Breast epithelium (tissue), 4 donors: ENCODE results near the gene BCL2. TPM values are rescaled to one million over a fixed set of nuclear protein-coding genes. Genes with fewer than 3 reads are reported as not detected.

ENCODE experiments used
- DNase-seq, 2 donors: peaks; one replicate each; pipeline ENCODE4 v3.0.0-alpha.2; 2019; ENCODE audit warnings: low spot score in 2 of 2
- H3K27ac ChIP-seq, 2 donors: fragments of 200-600 bp; sonication (generic) in 1 of 2; one replicate each; pipeline ENCODE4 v1.5.1; 2016 to 2019; ENCODE audit warnings: mild to moderate bottlenecking in 1 of 2
- H3K27me3 ChIP-seq, 2 donors: fragments of 200-600 bp; sonication (generic) in 1 of 2; one replicate each; pipeline versions ENCODE4 v1.5.1 to v1.6.0; 2017 to 2019; ENCODE audit warnings: control low read depth in 1 of 2, mild to moderate bottlenecking in 1 of 2
- H3K36me3 ChIP-seq: fragments of 200-600 bp; one replicate; pipeline ENCODE4 v1.5.1; 2019
- H3K4me1 ChIP-seq, 2 donors: fragments of 200-600 bp; sonication (generic); one replicate each; pipeline ENCODE4 v1.5.1; 2016 to 2019; ENCODE audit warnings: control low read depth in 1 of 2
- H3K4me3 ChIP-seq, 3 donors: fragments of 200-600 bp; sonication (generic); 1 replicate in 2 of 3; 2 replicates in 1 of 3; pipeline ENCODE4 v1.5.1; 2016 to 2019; ENCODE audit warnings: mild to moderate bottlenecking in 3 of 3, moderate library complexity in 2 of 3
- H3K9me3 ChIP-seq, 2 donors: fragments of 200-600 bp; sonication (generic) in 1 of 2; one replicate each; pipeline ENCODE4 v1.5.1; 2016 to 2019; ENCODE audit warnings: control low read depth in 1 of 2
- POLR2A ChIP-seq: fragments of 450-650 bp; IDR thresholded peaks from one replicate; pipeline ENCODE4 v1.6.1; 2016; ENCODE audit warnings: antibody characterized with exemption, mild to moderate bottlenecking, moderate library complexity
- POLR2AphosphoS5 ChIP-seq, 3 donors: sonication (generic); formaldehyde crosslinking; IDR thresholded peaks; one replicate each; pipeline ENCODE4 v1.6.1; 2017; ENCODE audit warnings: antibody characterized with exemption in 3 of 3
- intact Hi-C: fragments of 100-400 bp; cut with DNase I; formaldehyde crosslinking; loops from one replicate; pipeline ENCODE4 v1.15.1; 2023; ENCODE audit warnings: low total_unique reads
- total RNA-seq, 3 donors: library from RNA; depleted of rRNA; stranded (reverse); fragments of >200 nt; gene quantifications; one replicate each; pipeline ENCODE4 v1.1.0, GENCODE V29; 2016
- TF ChIP-seq, protein P1 (sequence below), 3 donors: fragments of 450-650 bp; IDR thresholded peaks; one replicate each; pipeline ENCODE4 v1.5.1; 2016 to 2017; ENCODE audit warnings: antibody characterized with exemption in 3 of 3, mild to moderate bottlenecking in 3 of 3, moderate library complexity in 3 of 3

Gene BCL2
- total RNA-seq, 3 donors from 2014 or later: 41.3 to 82.5 (median 43.6) TPM

DNA sequence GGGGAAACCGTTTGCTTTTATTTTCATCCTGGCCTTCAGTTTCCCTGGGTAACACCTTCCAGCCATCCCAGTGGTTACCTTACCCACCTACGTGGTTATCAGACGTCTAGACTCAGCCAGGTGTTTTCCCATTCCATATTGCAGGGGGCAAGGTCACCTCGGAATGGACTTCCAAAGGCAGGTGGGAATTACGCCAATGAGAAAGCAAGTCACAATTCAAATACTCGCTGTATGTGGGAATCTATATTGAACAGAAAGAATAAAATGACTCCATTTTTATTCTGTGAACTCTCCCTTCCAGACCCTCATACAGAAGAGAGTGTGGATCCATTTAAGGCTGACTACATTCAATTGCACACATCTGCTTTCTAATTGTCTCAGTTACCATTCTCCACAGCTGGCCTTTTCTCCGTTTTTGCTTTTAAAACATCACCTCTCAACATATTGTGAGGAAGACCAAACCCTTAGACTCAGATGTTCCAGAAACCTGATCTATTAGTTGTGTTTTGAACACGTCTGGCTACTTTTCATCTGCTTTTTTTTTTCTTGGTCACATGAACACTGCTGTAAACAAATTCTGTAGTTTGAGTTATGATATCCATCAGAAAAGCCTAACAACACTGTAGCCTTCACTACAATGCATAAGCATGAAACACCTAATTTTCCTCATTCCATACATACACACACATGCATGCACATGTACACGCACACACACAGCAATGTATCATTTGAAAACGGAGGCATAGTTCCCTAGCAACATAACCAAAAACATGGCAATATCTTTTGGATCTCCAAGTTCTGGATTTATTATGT, 59.8 kb downstream of the BCL2 start:
- no peak for DNase-seq
- TF ChIP-seq POLR2A: no peak
- peak in 2 of 3 donors; percentile 25 to 30 for TF ChIP-seq POLR2AphosphoS5 (IDR thresholded peaks at IDR 0.05)
- H3K27me3 ChIP-seq: no peaks in the 10 kb centered on the region
- no peaks in the 10 kb centered on the region for H3K9me3 ChIP-seq
- intact Hi-C loops: no loop called here
- peak overlapping the region; percentile 86 to 90 for H3K27ac ChIP-seq
- peaks cover 8 to 15% of the 10 kb centered on the region in 2 donors for H3K4me1 ChIP-seq
- H3K4me3 ChIP-seq: no peak overlapping the region
- H3K36me3 ChIP-seq: no peaks in the 10 kb centered on the region

DNA sequence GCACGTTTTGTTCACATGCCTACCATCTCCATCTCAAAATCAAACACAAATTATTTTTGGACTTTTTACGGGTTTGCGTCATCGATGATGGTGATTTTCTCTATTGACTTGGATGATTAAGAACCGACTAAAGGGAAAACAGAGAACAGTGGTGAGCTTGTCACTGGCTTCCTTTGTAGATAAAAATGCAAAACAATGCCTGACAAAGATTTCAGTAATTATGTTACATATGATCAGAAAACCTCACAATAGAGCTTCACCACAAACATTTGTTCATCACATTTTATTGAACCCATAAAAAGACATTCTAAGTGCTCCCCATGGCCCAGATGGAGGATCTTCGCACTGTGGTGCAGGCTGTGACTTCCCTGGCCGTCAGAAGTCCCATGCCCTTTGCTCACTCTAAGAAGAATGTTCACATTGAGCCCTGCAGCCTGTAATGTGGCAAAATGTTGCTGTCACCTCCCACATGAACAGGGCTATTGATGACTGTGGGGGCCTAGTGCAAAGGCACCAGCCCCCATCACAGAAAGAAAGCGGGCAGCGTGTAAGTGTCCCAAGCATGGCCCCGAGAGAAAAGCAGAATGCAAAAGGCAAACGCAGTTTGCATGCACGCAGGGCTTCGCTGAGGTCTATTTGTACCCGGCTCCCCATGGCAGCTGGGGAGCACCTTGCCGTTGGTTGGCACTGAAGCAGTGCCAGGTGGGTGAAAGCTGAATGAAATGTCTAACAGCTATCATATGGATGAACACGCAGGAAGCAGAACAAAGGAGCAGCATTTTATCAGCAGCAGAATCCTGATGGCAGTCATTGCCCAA, 60.6 kb downstream of the BCL2 start:
- no peaks in the 10 kb centered on the region for H3K27me3 ChIP-seq
- intact Hi-C loops: no loop called here
- peaks cover 8 to 15% of the 10 kb centered on the region in 2 donors for H3K4me1 ChIP-seq
- no peak overlapping the region for H3K4me3 ChIP-seq
- DNase-seq: no peak
- H3K9me3 ChIP-seq: no peaks in the 10 kb centered on the region
- TF ChIP-seq, protein P1, sequence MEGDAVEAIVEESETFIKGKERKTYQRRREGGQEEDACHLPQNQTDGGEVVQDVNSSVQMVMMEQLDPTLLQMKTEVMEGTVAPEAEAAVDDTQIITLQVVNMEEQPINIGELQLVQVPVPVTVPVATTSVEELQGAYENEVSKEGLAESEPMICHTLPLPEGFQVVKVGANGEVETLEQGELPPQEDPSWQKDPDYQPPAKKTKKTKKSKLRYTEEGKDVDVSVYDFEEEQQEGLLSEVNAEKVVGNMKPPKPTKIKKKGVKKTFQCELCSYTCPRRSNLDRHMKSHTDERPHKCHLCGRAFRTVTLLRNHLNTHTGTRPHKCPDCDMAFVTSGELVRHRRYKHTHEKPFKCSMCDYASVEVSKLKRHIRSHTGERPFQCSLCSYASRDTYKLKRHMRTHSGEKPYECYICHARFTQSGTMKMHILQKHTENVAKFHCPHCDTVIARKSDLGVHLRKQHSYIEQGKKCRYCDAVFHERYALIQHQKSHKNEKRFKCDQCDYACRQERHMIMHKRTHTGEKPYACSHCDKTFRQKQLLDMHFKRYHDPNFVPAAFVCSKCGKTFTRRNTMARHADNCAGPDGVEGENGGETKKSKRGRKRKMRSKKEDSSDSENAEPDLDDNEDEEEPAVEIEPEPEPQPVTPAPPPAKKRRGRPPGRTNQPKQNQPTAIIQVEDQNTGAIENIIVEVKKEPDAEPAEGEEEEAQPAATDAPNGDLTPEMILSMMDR (IDR thresholded peaks at IDR 0.05): no peak
- TF ChIP-seq POLR2AphosphoS5 (IDR thresholded peaks at IDR 0.05) (no peak), POLR2A (no peak)
- peak overlapping the region; percentile 86 to 90 for H3K27ac ChIP-seq
- H3K36me3 ChIP-seq: no peaks in the 10 kb centered on the region

DNA sequence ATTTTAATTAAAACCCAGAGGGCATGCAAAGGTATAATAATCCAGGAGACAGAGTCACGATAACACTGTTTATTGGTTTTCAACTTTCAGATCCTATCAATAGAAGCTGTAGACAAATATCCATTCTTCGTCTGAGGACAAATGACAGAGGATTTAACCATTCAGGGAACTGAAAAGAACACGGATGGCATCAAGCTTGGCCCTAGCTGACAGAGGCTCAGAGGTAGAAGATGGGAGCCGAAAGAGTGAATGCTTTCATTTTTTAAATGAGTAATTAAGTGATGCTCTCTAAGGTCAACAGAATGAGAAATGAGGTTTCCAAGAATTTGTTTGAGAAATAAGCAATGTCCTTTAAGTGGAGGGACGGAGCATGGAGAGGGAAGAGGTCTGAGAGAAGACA, 62.1 kb downstream of the BCL2 start:
- H3K36me3 ChIP-seq: no peaks in the 10 kb centered on the region
- H3K27ac ChIP-seq: peak overlapping the region; percentile 86 to 90
- H3K4me1 ChIP-seq: peaks cover 4 to 15% of the 10 kb centered on the region in 2 donors
- no peak for DNase-seq
- TF ChIP-seq POLR2AphosphoS5 (IDR thresholded peaks at IDR 0.05) (no peak), POLR2A (no peak)
- TF ChIP-seq, protein P1 (IDR thresholded peaks at IDR 0.05): no peak
- H3K9me3 ChIP-seq: no peaks in the 10 kb centered on the region
- H3K27me3 ChIP-seq: no peaks in the 10 kb centered on the region
- intact Hi-C loops: no loop called here
- H3K4me3 ChIP-seq: no peak overlapping the region

DNA sequence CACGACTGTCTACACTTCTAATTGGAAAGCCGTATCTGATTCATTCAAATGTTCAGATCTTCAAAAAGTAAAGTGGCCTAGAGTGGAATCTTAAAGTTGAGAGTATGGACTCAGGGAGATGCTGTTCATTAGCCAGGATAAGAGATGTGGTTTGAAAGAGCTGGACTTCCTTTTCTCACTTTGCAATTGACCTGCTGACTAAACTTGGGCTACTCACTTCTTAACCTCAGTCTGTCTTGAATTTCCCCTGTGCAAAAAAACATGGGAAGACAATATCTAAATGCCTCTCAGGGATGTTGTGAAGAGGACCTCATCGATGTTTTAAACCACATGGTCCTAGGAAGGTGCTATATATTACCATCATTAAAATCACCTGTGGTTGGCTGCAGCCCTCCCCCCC, 64.1 kb downstream of the BCL2 start:
- Histone ChIP-seq H3K4me3 (no peak overlapping the region), H3K27ac (peak overlapping the region; percentile 10 to 52), H3K4me1 (peaks cover 4 to 10% of the 10 kb centered on the region in 2 donors), H3K36me3 (no peaks in the 10 kb centered on the region), H3K9me3 (no peaks in the 10 kb centered on the region), H3K27me3 (no peaks in the 10 kb centered on the region)
- intact Hi-C loops: no loop called here
- no peak for TF ChIP-seq POLR2AphosphoS5 (IDR thresholded peaks at IDR 0.05)
- DNase-seq: no peak

DNA sequence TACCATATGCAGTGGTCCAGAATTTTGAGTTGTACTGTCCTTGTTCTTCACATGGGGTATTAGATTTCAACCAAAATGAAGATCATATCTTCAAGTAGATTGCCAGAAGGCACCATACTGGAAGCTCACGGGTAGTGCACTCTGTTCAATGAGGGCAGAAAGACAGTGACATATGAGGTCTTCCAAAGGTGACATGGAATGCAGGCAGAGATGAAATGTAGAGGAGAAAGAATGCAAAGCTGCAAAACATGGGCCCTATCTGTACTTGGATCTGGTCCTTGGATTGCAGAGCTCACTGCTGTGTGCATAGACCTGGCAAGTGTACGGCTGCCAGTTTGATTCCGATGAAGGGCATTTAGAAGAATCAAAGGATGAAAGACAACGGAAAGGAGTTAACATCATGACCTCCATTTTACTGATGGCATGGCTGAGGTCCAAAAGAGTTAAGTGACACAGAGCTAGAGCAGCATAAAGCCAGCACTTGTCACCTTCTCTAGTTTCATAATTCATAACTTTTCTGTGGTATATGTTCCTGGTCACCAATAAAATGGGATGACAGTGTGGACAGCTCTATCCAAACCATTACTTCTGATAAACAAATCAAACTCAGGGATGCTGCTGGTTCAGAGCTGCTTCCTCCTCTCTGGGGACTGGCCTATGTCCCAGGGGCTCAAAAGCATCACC, 64.7 kb downstream of the BCL2 start:
- no peak for TF ChIP-seq POLR2AphosphoS5 (IDR thresholded peaks at IDR 0.05)
- TF ChIP-seq, protein P1 (IDR thresholded peaks at IDR 0.05): no peak
- no peak for TF ChIP-seq POLR2A
- Histone ChIP-seq H3K4me1 (peaks cover 4 to 7% of the 10 kb centered on the region in 2 donors), H3K4me3 (no peak overlapping the region), H3K36me3 (no peaks in the 10 kb centered on the region), H3K27ac (peak overlapping the region; percentile 52 to 75), H3K9me3 (no peaks in the 10 kb centered on the region), H3K27me3 (no peaks in the 10 kb centered on the region)
- no peak for DNase-seq
- intact Hi-C loops: no loop called here
